GM18867 (cell line): ENCODE data around the gene UNC119B.

ENCODE experiments used
- ATAC-seq: cut with Tn5 transposase; IDR thresholded peaks from one replicate; pipeline ENCODE4 v1.9.1; 2021; ENCODE audit warnings: mild to moderate bottlenecking, moderate library complexity; ENCODE audit not compliant: unreplicated experiment

The UNC119B gene

GRCh38 chr12:120687578-120688289 lies 22.5 kb upstream of the UNC119B start:
- no peak for ATAC-seq

- no peak for ATAC-seq
Measured at GRCh38 chr12:120688527-120689071, 21.7 kb upstream of the UNC119B start.

- no peak for ATAC-seq
Measured at GRCh38 chr12:120689397-120690082, 20.7 kb upstream of the UNC119B start.

- ATAC-seq, result no peak
Measured at GRCh38 chr12:120690083-120690450, 20.2 kb upstream of the UNC119B start.

- ATAC-seq, result no peak
Measured at GRCh38 chr12:120690978-120691377, 19.3 kb upstream of the UNC119B start.

GRCh38 chr12:120692524-120693033 lies 17.7 kb upstream of the UNC119B start:
- ATAC-seq, result no peak

GRCh38 chr12:120693848-120694247 lies 16.4 kb upstream of the UNC119B start:
- no peak for ATAC-seq

- ATAC-seq, result no peak
Measured at GRCh38 chr12:120696626-120697025, 13.6 kb upstream of the UNC119B start.

GRCh38 chr12:120697344-120697743 lies 12.9 kb upstream of the UNC119B start:
- no peak for ATAC-seq

- ATAC-seq, result no peak
Measured at GRCh38 chr12:120698665-120699064, 11.6 kb upstream of the UNC119B start.

GRCh38 chr12:120699553-120699952 lies 10.7 kb upstream of the UNC119B start:
- ATAC-seq, result no peak

- no peak for ATAC-seq
Measured at GRCh38 chr12:120700886-120701285, 9.4 kb upstream of the UNC119B start.

GRCh38 chr12:120702637-120703036 lies 7.6 kb upstream of the UNC119B start:
- ATAC-seq, result no peak

- no peak for ATAC-seq
Measured at GRCh38 chr12:120703311-120703942, 6.8 kb upstream of the UNC119B start.

- ATAC-seq, result no peak
Measured at GRCh38 chr12:120705618-120706017, 4.6 kb upstream of the UNC119B start.

GRCh38 chr12:120706029-120706428 lies 4.2 kb upstream of the UNC119B start:
- no peak for ATAC-seq

- ATAC-seq, result no peak
Measured at GRCh38 chr12:120708651-120709050, 1.6 kb upstream of the UNC119B start.

- peak; percentile 35 for ATAC-seq
Measured at GRCh38 chr12:120710805-120711296, 593 bp downstream of the UNC119B start.

GRCh38 chr12:120711411-120711810 lies 1.2 kb downstream of the UNC119B start:
- ATAC-seq, result no peak

GRCh38 chr12:120712610-120713009 lies 2.4 kb downstream of the UNC119B start:
- no peak for ATAC-seq

- ATAC-seq, result no peak
Measured at GRCh38 chr12:120713861-120714482, 3.7 kb downstream of the UNC119B start.
